Activated CD8-positive, alpha-beta memory T cell treated with anti-CD3 and anti-CD28 coated beads, Interleukin-2, amount 50 U/mL, for 24 hours (primary cell): Measurements from ENCODE around the gene TMEM30A.
A peak's percentile ranks its signal among the peaks of the same experiment; 100 is the strongest.

Source experiments
- DNase-seq: peaks from one replicate; pipeline ENCODE4 v3.0.0-alpha.2; 2020; ENCODE audit errors: extremely low read depth

TMEM30A gene

DNA sequence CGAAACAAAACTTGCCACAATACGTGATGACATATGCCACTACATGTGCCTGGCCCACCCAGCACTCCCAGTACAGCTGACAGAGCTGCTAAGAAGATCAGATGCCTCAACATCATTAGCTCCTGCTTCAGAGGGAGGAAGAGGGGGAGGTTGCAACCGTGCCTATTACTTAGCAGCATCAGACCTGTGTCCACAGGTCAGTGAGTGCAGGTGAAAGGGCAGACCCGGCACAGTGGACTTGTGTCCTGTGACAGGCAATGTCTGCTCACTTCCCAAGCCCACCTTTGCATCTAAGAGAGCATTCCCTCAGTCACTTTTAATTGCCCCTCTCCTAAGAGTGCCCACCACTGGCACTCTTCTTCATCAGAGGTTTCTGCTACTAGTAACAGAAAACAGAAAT is 69.3 kb downstream of the TMEM30A start:
- no peak for DNase-seq

DNA sequence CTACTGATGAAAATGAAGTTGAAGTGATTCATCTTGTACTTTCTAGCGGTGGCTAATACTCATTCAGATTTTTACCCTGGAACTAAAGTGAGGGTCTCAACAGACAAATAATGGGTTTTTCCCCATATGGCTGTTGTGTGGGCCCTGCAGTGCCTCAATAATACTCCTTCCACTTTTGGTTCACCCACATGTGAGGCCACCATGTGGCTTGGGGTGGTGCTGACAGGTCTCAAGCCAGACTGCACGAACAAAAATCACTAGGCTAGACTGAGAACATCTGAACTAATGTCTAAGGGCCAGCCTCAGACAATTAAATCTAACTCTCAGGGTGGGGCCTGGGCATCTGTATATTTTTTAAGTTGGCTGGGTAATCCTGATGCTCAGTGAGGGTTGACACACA is 70.9 kb downstream of the TMEM30A start:
- DNase-seq, result no peak

DNA sequence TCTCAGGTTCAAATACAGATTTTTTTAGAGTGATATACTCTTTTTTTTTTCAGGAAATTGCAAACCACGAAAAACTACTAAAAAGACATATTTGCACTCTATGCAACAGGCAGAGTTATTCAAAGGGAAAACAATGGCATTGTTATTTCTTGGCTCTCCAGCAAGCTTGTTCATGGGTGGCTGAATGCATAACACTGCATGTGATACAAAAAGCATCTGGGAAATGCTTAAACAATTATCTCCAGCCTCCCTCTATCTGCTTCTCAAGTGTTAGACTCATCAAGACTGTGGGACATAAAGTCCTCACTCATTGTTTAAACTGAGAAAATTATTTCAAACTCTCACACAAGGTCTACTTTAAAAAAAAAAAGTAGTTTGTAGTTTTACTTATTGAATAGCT is 71.5 kb downstream of the TMEM30A start:
- DNase-seq, result no peak

DNA sequence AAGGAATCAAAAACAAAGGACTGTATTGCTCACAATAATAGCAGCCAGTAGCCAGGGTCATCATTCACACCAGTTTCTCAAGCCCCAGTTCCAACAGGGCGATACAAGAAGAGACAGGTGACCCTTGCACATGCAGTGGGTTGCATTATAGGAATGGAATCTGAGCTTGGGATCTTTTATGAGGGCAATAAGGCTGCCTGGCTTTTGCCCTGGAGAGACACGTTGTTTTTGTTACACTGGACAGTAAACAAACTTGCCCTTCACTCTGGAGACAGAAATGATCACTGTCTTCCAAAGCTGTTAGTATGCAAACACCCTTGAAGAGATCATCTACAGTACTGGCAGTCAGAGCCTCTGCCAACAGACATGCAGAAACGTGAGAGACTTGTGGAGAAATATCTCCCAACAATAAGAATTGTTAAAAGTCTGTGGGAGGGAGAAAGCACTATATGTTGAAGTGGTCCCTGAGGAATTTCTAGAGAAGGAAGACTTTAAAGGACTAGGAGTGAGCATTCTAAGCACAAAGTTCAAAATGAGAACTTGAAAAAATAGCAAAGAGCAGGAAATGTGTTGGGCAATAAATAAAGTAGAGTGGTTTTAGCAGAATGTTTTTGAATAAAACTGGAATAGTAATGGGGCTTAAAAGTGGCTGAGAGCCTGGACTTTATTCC is 72.5 kb downstream of the TMEM30A start:
- no peak for DNase-seq

DNA sequence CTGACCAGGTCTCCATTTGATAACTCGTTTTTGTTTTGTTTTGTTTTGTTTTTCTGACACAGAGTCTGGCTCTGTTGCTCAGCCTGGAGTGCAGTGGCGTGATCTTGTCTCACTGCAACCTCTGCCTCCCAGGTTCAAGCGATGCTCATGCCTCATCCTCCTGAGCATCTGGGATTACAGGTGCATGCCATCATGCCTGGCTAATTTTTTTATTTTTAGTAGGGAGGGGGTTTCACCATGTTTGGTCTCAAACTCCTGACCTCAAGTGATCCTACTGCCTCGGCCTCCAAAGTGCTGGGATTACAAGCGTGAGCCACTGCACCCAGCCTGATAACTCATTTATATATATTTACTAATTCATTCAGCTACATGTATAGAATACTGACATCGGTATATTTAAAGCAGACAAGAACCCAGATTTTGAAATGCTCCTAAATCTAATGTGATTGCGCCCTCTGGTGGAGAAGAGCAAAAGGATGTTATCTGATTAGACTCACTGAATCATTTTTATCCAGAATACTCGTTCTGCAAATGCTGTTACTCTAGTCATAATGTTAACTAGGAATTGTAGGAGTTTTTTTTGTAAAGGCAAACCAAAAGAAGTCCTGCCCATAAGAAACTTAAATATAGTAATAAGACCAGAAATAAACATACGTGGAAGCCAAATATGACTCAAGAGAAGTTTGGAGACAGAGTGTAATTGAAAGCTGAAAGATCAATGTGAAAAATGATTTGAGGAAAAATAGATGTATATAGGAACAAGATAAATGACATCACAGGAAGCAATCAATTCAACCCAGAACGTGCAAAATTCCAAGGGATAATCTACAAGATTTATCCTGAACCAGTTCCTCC is 73.5 kb downstream of the TMEM30A start:
- no peak for DNase-seq

DNA sequence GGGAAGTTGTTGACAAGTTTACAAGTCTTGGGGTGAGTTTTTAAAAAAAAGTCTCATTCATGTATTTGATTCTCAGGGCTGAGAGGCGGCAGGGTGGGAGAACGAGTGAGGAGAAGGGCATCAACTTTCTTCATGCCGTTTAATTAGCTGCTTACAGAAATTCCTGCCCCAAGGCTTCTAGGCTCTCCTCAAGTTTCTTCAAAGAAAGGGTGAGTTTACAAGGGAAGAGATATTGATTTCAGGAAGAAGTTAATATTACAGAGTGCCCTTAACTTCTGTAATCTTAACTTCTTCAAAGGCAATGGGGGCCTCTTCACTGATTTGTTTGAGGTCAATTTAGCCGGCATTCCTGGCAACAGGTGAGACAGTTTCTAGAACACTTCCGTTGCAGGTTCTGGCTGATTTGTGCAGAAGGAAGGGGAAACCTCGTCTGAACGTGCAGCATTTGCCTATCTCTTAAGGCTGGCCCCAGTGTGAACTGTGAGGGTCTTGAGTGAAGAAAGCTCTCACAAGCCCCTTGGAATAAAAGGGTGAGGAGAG is 75.3 kb downstream of the TMEM30A start:
- DNase-seq, result no peak

DNA sequence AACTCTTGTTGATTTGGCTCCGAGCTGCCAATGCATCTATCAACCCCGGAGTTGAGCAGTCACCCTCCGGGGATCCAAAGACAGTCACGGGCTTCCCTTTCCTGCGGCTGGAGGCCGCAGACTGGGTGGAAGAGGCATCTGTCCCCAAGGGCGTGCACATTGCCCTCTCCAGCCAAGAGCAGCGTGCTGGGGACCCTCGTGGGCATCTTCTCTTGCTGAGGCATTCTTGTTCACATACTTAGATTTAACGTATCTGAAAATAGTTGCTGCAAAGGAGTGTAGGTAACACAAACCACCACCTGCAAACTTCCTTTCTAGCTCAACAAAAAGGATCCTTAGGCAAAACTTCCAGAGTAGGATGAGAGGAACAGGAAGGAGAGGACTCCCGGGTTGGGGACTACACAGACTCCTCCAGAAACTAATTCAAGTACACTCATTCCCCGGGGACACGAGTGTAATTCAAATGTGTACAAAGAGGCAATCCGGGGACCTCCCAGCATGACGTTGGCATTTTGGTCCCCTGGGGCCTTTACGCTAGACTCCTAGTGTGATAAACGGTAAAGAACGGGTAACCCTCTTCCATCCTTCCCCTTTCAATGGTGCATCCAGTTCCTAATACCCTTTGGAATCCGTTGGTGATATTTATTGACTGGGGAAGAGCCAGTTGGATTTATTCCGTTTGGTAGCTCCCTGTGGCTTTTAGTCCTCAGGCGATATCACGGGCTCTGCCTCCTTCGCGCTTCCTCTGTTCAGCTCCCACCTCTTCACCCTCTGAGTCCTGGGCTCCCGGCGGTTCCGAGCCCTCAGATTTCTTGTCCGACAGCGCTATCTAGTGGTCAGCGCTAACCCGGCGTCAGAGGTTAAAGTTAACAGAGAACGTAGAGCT is 76.1 kb downstream of the TMEM30A start:
- peak; percentile 53 for DNase-seq

DNA sequence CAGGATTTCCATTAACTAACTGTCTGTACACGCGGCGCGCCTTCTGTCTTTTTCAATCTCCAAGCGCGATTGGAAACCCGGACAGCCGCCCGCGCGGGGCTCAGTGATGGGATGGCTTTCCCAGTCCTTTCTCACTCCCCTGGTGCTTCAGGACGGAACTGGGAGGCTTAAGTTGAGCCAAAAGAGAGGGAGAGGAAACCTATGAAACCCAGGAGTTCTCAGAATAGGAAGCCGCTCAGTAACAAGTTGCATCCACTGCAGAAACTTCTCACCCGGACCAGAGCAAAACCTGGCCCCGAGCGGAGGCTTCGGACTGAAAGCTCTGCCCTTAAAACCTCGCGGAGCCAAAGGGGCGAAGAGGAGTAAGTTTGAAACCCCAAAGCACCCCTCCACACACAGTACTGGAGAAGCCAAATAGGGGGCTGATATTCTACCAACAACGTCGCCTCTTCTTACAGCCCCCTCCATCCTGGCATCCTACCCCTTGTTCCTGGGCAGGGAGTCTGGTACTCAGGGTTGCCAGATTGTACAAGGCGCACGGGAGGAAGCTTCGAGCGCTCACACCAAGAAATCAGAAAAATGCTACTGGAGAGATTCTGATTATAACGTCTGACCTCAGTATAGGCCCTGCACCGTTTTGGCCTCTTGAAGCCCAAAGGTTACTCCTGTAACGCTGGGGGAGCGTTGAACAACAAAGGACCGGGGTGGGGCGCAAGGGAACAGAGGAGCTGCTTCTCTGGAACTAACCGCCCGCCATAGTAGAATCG is 77.8 kb downstream of the TMEM30A start:
- DNase-seq, result no peak

DNA sequence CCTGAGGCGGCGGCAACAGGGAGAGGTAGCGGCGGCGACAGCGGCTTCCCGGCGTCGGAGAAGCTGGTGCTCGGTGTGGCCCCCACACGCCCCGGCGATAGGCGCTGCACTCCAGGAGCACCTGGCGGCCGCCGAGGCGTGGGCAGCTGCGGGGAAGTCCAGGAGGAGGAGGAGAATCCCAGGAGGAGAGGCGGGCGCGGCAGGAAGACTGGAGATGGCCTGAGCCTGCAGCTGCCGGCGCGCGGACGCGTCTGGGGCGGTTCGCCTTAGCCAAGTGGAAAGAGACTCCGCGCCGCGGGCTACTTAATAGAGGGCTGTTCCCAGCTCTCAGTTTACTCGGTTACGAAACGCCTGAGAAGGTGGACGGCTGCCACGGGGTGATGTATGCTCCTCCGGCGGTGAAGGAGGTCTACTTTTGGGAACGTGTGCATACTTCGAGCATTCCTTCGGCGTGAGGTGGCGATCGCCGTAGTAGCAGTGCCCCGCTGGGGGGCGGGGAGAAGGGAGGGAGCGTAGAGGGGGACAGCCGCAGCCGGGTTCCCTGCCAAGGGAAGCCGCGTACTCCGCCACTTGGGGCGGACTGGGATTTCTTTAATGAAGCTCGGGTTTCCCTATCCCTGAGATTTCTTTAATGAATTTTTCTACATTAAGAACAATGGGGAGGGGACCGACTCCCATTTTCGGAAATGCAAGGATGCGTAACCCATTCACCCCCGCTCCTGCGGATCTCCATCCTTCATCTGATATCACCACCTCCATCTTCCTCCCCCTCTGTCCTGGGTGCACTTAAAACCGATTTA is 78.6 kb downstream of the TMEM30A start, which contains the start of gene COL12A1:
Gene COL12A1, minus strand, starts transcription at position 278 of the 800 bp plus-strand sequence. CDS start 3,261 bp downstream, outside the sequence.
- no peak for DNase-seq

DNA sequence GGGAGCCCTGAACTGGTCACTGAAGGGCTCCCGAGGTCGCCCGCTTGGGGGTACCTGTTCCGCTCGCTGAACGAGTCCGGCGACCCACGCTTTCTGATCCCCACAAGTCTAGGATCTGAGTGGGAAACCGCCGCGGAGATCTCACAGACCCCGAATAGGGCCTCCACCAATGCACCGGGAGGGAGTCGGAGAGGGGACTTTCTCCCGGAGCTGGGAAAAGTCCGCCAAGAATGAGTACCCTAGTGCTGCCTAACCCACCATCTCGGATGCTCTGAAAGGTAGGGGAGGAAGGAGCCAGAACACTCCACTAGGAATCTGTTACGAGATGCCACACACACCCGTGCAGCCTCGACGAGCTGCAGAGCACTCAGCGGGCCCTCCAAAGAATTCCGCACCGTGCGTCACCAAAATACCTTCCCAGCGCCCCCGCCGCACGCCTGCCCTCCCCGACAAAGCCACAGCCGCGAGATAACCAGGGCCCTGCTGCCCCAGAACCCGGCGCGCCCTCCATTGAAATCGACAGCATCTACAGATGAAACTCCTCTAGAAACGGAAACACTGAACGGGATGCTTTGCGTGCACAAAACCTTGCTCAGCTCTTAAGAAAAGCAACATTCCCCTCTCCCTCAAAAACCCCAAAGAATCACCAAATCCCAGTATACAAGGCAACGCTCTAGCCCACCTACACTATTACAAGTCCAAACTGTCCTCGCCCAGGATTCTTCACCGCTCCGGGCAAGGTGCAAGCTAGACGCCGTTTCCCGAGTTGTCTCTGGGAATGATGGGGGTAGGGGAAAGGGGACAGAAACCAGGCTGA is 79.4 kb downstream of the TMEM30A start:
- DNase-seq, result no peak

DNA sequence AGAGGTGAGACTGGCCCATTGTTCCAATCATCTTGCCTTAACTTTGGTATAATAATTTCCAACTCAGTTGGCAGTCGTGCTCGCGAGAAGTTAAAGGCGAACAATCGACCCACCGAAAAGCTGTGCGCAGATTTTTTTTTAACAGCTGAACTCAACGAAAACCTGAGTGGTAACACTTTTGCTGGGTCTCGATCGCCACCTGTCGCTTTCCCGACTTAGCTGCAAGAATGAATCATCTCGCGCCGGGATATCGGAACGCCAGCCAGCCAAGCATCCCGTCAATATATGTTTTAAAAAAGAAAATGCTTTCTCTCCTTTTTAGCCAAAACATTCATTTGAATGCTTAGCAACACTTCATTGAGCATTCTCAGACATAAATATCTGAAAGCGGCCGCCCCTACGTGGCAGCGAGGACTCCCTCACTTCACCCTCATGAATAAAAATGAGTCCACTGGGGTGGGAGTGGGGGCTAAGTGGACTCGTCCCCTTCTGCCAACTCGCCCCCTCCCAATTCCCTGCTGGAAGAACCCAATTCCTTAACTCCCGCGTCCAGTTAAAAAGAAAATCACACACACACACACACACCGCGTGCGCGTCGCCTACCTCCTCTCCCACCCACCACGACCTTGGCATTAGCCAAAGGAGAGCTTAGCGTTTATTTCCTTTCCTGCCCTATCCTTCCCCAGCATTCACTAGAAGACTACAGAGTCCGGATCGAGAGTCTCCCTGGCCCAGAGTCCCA is 80.2 kb downstream of the TMEM30A start:
- DNase-seq, result no peak

DNA sequence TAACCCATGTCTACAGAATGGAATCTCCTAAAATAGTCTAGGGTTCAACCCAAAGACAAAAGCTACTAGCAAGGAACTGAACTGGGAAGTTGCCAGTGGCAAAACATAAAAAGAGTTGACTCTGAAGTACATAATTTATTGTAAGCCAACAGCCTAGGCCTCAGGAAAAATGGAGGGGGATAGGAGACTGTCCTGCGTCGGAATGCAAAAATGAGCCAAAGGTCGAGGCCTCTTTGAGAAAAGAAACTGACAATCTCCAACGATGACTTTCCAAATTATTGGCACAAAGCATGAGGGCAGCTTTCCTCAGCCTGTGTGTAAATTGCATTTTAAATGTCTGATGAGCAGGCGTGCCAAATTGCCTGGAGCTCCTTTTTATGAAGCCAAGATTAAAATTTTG is 80.9 kb downstream of the TMEM30A start:
- no peak for DNase-seq
